GM19023 (cell line): ENCODE data around the gene EGFL7.

ENCODE experiments used
- ATAC-seq: cut with Tn5 transposase; IDR thresholded peaks from one replicate; pipeline ENCODE4 v1.9.1; 2021; ENCODE audit warnings: mild to moderate bottlenecking, moderate library complexity; ENCODE audit not compliant: unreplicated experiment

The EGFL7 gene

GRCh38 chr9:136643596-136644342 is 18.9 kb upstream of the EGFL7 start:
- no peak for ATAC-seq

GRCh38 chr9:136644343-136644592 is 18.4 kb upstream of the EGFL7 start:
- no peak for ATAC-seq

- ATAC-seq = no peak
Observed at GRCh38 chr9:136644593-136645351, 17.9 kb upstream of the EGFL7 start.

GRCh38 chr9:136645352-136645902 is 17.3 kb upstream of the EGFL7 start:
- no peak for ATAC-seq

- ATAC-seq = no peak
Observed at GRCh38 chr9:136645903-136646754, 16.6 kb upstream of the EGFL7 start.

GRCh38 chr9:136646827-136647711 is 15.6 kb upstream of the EGFL7 start:
- ATAC-seq = no peak

- ATAC-seq = no peak
Observed at GRCh38 chr9:136648751-136649150, 14.0 kb upstream of the EGFL7 start.

GRCh38 chr9:136650021-136650420 is 12.7 kb upstream of the EGFL7 start:
- no peak for ATAC-seq

- ATAC-seq = no peak
Observed at GRCh38 chr9:136650648-136651047, 12.1 kb upstream of the EGFL7 start.

GRCh38 chr9:136651860-136652259 is 10.9 kb upstream of the EGFL7 start:
- no peak for ATAC-seq

- ATAC-seq = no peak
Observed at GRCh38 chr9:136653323-136654079, 9.2 kb upstream of the EGFL7 start.

GRCh38 chr9:136654820-136655535 is 7.7 kb upstream of the EGFL7 start:
- ATAC-seq = no peak

GRCh38 chr9:136655536-136656182 is 7.1 kb upstream of the EGFL7 start:
- no peak for ATAC-seq

- ATAC-seq = no peak
Observed at GRCh38 chr9:136656183-136656738, 6.5 kb upstream of the EGFL7 start.

GRCh38 chr9:136656795-136657611 is 5.7 kb upstream of the EGFL7 start:
- ATAC-seq = no peak

- no peak for ATAC-seq
Observed at GRCh38 chr9:136657974-136658848, 4.5 kb upstream of the EGFL7 start.
